SIG-M5 (cell line): Measurements from ENCODE around the gene SCGB1C1.

Source experiments
- DNase-seq: peaks from one replicate; lab custom pipeline; 2025; lab: John Stamatoyannopoulos, UW

Gene SCGB1C1

DNA sequence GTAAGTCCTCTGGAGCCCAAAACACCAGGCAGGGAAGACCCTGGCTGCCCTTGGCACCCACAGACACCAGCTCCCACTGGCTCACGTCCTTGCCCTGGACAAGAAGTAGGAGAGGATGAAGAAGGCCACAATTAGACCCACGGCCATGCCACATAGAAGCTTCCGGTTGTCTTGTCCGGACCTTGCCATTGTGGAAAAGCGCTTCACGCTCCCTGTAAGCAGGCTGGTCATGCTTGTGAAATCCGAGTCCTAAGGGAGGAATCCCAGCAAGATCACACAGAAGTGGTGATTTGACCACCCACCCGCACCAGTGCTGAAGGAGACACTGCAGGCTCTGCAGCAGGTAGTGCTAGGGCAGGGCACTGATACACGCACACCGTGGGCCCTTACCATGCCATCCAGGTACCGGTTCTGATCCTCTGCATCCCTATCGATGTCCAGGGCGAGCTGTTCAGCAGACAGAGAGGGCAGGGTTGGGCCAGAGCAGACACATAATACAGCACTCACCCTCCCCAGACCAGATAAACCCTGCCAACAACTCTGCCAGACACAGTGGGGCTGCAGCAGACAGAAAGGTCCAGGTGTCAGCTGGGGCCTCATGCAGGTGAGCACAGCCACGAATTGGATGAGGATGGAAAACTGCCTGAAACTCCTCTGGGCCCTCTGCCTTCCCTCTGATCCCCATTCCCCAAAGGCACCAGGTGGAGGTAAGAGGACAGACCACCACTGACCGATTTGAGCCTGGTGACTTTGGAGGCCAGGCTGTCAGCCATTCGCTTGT is 12.5 kb downstream of the SCGB1C1 start:
- no peak for DNase-seq

DNA sequence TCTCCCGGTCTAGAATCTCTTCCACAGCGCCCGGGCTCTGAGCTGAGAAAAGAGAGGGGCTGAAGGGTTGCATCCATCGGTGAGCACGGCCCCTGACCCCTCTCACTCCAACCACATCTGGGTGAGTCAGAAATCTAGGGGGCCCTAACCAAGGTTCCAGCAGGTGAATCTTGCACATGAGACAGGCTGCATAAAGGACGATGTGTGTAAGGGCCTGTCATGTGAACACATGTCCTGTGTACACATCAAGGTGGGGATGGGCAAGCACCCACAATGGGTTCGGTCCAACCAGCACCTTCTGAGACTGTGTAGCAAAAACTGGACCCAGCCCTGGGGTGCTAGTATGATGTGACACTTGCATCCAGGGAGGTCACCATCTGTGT is 13.1 kb downstream of the SCGB1C1 start:
- no peak for DNase-seq

DNA sequence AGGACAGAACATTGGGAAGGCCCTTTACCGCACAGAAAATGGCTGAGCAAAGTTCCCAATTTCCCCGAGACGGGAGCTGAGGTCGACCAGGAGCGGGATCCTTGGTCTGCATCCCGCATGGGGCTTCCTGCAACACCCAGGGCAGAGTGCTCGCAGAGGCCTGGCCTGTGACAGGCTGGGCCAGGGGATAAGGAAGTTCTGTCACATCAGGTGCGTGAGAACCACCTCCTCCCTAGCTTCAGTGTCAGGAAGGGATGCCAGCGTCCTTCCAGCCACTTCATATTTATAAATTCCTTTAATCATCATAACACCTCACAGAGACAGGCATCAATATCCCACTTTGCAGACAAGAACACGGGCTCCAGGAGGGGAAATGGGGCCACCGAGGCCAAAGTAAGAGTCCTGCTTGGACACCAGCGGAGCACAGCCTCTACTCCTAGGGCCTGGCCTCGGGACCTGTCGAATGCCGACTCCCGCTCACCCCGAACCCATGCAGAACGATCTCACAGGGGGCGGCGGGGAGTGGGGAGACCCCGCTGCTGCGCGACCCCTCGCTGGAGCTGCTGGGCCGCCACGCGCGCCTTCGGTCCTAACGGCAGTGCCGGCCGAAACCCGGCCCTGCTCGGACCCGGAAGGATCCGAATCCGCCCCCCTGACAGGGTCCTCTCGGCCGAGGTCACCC is 13.8 kb downstream of the SCGB1C1 start:
- no peak for DNase-seq

- peak; percentile 84 for DNase-seq
Observed at GRCh38 chr11:207208-207862, 14.5 kb downstream of the SCGB1C1 start, which contains the start of the genes BET1L and RIC8A. Gene BET1L (minus strand): TSS chr11:207399. CDS start chr11:207321, 78 bp downstream. Gene RIC8A (plus strand): TSS chr11:207708. CDS start chr11:208855, 1,147 bp downstream.

GRCh38 chr11:207863-208180 is 14.9 kb downstream of the SCGB1C1 start:
- no peak for DNase-seq

DNA sequence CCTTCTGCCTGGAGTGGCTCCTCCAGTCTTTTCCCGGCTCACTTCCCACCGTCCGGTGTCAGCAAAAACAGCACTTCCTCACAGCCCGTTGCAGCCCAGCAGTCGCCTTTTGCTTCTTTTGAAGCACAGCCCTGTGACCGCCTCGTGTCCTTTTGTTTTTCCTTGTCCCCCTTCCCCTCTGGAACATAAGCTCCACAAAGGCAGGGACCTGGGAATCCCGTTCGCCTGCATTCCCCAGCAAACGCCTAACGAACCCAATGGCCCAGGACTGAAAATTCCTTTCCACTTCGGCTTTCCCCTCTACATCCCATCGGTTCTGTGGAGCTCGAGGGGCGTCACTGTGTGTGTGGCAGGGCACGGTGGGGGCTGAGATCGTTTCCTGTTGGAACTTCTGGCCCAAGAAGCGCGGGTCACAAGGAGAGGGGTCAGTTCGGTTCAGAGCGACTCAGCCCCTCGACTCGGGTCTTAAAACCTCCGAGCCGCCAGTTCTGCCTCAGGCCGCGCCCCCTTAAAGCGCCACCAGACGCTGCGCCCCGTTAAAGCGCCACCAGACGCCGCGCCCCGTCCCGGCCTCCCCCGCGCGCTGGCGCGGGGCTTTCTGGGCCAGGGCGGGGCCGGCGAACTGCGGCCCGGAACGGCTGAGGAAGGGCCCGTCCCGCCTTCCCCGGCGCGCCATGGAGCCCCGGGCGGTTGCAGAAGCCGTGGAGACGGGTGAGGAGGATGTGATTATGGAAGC is 15.5 kb downstream of the SCGB1C1 start:
- DNase-seq = no peak

DNA sequence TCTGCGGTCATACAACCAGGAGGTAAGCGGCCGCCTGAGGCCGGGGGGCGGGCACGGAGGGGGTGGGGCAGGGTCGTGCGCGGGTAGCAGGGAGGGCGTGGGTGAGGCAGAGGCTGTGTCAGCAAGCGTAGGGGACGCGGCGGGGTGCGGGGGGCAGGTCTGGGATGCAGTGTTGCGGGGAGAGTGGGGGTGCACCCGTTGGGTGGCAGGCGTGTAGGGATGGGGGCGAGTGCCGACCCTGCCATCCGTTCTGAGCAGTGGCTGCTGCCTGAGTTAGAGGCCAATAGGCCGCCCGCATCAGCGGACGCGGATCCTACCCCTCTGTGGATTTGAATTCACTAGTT is 16.0 kb downstream of the SCGB1C1 start:
- DNase-seq = no peak

- no peak for DNase-seq
Observed at GRCh38 chr11:209275-210121, 16.6 kb downstream of the SCGB1C1 start.

GRCh38 chr11:210122-210802 is 17.4 kb downstream of the SCGB1C1 start:
- no peak for DNase-seq

DNA sequence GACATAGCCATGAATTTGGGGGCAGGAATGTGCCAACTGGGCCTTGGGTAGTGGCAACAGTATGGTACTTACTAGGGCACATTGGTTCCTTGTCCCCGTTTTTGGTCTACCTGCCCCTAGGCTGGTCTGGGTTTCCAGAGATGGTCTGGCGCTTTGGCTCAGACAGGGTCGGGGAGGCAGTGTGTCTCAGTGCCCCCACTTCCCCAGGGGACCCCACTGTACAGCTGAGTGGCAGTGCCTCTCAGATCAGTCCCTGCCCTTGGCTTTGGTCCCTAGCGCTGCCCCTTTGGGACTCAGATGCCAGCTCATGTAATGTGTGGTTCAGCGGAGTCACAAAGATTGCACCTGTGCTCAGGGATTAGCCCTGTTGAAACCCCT is 17.9 kb downstream of the SCGB1C1 start:
- DNase-seq = no peak

DNA sequence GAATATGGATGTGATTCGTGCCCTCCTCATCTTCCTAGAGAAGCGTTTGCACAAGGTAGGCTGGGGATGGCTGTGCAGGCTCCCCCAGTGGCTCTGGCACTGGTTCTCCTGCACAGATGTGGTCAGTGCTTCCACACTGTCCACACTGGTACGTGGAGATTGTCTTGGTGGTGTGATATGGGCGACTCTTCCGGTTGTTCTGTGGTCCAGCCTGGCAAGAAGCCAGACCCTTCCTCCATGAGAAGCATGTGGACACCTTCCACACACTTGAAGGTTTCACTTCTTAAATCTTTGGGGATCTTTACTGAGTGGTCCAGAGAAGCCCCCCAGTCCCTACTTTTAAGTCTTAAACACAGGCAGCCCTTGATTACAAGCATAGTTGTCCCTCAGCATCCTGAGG is 18.4 kb downstream of the SCGB1C1 start:
- no peak for DNase-seq

- no peak for DNase-seq
Observed at GRCh38 chr11:211741-212140, 18.9 kb downstream of the SCGB1C1 start.

- no peak for DNase-seq
Observed at GRCh38 chr11:212150-213100, 19.5 kb downstream of the SCGB1C1 start.

DNA sequence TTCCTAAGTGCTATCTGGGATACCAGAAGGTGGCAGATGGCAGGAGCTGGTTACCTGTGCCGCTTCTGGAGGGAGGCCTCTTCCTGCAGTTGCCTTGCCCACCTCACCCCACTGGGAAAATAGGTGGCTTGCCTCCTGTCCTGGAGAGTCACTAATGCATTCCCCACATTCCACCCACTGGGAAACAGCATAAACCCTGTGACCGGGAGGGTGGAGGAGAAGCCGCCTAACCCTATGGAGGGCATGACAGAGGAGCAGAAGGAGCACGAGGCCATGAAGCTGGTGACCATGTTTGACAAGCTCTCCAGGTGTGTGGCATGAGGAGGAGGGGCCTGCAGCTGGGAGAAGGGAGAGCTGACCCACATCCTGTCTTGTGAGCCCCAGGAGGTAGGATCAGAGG is 20.2 kb downstream of the SCGB1C1 start:
- DNase-seq = no peak

DNA sequence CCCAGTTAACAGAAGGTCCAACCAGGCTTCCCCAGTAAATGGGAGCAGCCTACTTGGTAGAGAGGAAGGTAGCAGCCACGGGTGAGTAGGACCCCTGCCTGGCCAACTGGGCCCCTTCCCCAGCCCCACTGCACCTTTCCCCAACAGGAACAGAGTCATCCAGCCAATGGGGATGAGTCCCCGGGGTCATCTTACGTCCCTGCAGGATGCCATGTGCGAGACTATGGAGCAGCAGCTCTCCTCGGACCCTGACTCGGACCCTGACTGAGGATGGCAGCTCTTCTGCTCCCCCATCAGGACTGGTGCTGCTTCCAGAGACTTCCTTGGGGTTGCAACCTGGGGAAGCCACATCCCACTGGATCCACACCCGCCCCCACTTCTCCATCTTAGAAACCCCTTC is 21.2 kb downstream of the SCGB1C1 start:
- DNase-seq = no peak

DNA sequence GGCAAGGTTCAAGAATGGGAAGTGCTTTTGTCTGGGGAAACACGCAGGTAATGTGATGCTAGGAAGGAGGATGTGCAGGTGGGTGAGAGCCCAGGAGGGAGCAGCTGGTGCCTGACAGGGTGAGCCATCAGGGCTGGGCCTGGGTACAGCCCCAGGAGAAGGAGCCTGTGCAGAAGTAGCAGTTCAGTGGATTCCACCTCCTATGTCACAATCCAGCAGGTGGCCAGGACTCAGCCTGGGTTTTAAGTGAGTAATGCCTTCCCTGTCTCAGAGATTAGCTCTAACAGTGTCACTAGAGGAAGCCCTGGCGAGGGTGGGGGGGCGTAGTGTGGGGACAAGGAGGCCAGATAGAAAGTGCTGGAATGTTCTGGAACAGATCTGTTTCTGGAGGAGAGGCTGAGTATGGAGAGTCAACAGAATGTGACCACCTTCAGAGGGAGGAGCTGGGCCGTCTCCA is 22.7 kb downstream of the SCGB1C1 start:
- no peak for DNase-seq

DNA sequence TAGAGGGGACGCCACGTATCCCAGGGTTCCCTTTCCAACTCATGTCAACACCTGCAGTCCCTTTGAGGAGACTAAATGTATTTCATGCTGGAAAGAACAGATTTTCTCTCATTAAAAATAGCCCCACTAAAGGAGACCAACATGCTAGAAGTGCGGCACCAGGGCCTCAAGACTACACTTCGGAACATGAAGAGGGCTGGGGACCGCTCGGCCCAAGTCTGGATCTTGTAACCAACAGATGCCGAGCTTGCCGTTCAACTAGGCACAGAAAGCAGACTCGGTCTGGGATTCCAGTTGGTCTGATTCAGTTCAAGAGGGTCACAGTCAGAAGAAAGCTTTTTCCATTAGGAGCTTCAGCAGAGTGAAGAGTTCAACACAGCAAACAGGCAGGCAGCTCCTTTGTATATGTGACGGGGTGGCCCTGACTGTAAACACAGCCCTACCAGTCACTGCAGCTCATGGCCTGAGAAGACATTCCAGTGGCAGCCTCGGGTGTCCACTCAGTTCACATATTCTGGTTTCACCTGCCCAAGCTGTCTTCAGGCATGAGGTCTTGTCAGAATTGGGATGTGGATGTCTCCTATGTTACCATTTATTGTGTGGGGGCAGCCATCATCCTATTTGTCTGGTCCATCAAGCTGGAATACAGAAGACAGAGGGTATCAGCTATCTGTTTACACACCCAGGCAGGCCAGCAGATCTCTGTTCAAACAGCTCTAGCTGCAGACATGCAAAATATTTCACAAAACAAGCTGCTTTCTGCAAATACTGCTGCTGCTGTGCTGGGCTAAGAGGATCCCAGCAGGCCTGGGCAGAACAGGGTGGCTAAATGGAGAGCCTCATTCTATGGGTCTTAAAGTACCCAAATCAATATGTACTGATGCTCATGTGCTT is 23.4 kb downstream of the SCGB1C1 start:
- no peak for DNase-seq

GRCh38 chr11:217704-218103 is 24.8 kb downstream of the SCGB1C1 start:
- DNase-seq = no peak
